Subcutaneous adipose tissue (tissue), 4 donors: Measurements from ENCODE around the gene CEP85L. TPM values are rescaled to one million over a fixed set of nuclear protein-coding genes. Genes with fewer than 3 reads are reported as not detected.

Source experiments
- total RNA-seq, 4 donors: library from RNA; depleted of rRNA; stranded (reverse); fragments of >200 nt; gene quantifications; one replicate each; pipeline ENCODE4 v1.1.0, GENCODE V29; 2016
- TF ChIP-seq, protein P1 (sequence below): fragments of 450-650 bp; IDR thresholded peaks from one replicate; pipeline ENCODE4 v1.5.1; 2016; ENCODE audit warnings: low read depth, mild to moderate bottlenecking, control low read depth, antibody characterized with exemption, moderate library complexity

CEP85L gene
- total RNA-seq, 4 donors from 2014 or later = 12.2 to 17.6 (median 16.4) TPM

DNA sequence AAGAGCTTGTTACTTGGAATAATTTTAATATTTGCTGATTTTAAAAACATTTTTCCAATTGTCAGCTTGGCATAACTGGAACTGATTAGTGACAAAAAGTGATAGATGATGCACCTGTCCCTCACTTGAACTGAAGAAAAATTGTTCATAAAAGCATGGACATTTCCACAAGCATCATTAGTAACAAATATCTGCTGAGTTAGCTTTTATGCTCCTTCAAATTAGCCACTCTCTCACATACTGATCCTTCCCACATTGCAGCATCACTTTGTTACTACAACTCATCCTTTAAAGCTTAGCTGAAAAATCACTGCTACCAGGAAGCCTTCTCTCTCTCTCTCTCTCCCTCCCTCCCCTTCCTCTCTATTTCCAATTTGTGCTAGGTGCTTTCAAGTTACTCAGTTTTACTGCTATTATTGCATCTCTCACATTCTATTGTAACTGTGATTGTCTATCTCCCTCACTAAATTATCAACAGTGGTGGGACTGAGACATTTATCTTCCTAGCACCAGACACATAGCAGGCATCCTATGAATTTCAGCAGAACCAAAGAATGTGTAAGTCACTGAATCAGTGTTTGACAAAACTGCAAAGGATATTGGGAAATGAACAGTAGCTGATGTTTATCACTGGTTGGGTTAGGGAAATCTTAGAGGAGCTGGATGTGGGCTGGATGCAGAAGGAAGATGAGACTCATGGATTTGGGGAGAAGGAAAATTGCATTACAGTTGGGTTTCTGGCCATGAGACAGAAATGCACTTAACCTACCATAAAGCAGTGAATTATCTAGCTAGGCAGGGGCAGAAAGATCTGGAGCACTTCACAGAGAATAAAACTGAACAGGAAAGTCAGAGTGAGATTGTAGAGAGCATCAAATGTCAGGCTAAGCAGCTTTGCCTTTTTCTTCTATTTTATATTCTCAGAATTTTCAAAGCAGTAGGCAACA is 231.7 kb downstream of the CEP85L start:
- TF ChIP-seq, protein P1, sequence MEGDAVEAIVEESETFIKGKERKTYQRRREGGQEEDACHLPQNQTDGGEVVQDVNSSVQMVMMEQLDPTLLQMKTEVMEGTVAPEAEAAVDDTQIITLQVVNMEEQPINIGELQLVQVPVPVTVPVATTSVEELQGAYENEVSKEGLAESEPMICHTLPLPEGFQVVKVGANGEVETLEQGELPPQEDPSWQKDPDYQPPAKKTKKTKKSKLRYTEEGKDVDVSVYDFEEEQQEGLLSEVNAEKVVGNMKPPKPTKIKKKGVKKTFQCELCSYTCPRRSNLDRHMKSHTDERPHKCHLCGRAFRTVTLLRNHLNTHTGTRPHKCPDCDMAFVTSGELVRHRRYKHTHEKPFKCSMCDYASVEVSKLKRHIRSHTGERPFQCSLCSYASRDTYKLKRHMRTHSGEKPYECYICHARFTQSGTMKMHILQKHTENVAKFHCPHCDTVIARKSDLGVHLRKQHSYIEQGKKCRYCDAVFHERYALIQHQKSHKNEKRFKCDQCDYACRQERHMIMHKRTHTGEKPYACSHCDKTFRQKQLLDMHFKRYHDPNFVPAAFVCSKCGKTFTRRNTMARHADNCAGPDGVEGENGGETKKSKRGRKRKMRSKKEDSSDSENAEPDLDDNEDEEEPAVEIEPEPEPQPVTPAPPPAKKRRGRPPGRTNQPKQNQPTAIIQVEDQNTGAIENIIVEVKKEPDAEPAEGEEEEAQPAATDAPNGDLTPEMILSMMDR = no peak

Other genes starting within 250 kb of the CEP85L start
- 10 to 100 TPM in 2 of 4 donors, 1 to 10 TPM in 2; 6.1 to 14.2 (median 8.5) TPM for gene PLN, start 103.3 kb downstream of the CEP85L start, total RNA-seq
- 10 to 100 TPM in 1 of 4 donors, 1 to 10 TPM in 3; 5.3 to 11.4 (median 8.3) TPM for gene ASF1A, start 242.6 kb upstream of the CEP85L start, total RNA-seq